ENCODE results near the gene ZBTB8B.

DNA sequence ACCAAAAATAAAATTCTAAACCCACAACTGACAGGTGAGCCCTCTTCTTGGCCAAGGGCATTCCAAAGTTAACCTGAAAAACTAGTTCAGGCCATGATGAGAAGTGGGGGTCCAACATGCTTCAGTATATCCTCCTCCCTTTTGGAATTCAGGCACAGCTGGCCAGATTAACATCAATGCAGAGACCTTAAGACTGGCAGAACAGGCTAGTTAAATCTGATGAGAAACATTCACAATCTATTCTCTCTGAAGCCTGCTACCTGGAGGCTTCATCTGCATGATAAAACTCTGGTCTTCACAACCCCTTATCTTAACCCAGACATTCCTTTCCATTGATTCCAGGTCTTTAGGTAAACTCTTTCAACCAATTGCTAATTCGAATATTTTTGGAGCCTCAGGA, 26.7 kb upstream of the ZBTB8B start:
- TF ChIP-seq, protein P1, sequence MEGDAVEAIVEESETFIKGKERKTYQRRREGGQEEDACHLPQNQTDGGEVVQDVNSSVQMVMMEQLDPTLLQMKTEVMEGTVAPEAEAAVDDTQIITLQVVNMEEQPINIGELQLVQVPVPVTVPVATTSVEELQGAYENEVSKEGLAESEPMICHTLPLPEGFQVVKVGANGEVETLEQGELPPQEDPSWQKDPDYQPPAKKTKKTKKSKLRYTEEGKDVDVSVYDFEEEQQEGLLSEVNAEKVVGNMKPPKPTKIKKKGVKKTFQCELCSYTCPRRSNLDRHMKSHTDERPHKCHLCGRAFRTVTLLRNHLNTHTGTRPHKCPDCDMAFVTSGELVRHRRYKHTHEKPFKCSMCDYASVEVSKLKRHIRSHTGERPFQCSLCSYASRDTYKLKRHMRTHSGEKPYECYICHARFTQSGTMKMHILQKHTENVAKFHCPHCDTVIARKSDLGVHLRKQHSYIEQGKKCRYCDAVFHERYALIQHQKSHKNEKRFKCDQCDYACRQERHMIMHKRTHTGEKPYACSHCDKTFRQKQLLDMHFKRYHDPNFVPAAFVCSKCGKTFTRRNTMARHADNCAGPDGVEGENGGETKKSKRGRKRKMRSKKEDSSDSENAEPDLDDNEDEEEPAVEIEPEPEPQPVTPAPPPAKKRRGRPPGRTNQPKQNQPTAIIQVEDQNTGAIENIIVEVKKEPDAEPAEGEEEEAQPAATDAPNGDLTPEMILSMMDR (IDR thresholded peaks at IDR 0.05), result no peak
- no peak for TF ChIP-seq POLR2AphosphoS5 (IDR thresholded peaks at IDR 0.05)
- no peak for TF ChIP-seq EP300 (IDR thresholded peaks at IDR 0.05)
